RWPE2 (cell line): ENCODE data around the gene RNU6-8.

Source experiments
- ATAC-seq: fragments of 200-7000 bp; cut with Tn5 transposase; 3 replicates; pipeline ENCODE4 v1.9.1; 2021; ENCODE audit warnings: low read depth
- DNase-seq: peaks from one replicate; pipeline ENCODE4 v3.0.0-alpha.2; 2020; ENCODE audit warnings: low spot score
- H3K27ac ChIP-seq: fragments of 450-650 bp; 2 replicates; pipeline ENCODE4 v1.5.1; 2017; ENCODE audit warnings: mild to moderate bottlenecking; ENCODE audit not compliant: poor library complexity, severe bottlenecking
- H3K27me3 ChIP-seq: fragments of 250-450 bp; sonication (Bioruptor Pico); 2 replicates; pipeline ENCODE4 v1.5.1; 2021; ENCODE audit warnings: mild to moderate bottlenecking, moderate library complexity; ENCODE audit not compliant: insufficient read depth, poor library complexity, severe bottlenecking
- H3K36me3 ChIP-seq: fragments of 250-450 bp; sonication (Bioruptor Pico); 2 replicates; pipeline ENCODE4 v1.5.1; 2020; ENCODE audit warnings: low read depth, mild to moderate bottlenecking, moderate library complexity
- H3K4me1 ChIP-seq: fragments of 250-450 bp; sonication (Bioruptor Pico); 2 replicates; pipeline ENCODE4 v1.5.1; 2021; ENCODE audit warnings: mild to moderate bottlenecking, moderate library complexity; ENCODE audit not compliant: insufficient read depth, poor library complexity, severe bottlenecking
- H3K4me3 ChIP-seq: fragments of 250-450 bp; sonication (Bioruptor Pico); 2 replicates; pipeline ENCODE4 v1.5.1; 2021; ENCODE audit warnings: mild to moderate bottlenecking, moderate library complexity; ENCODE audit not compliant: severe bottlenecking
- H3K9me3 ChIP-seq: fragments of 250-450 bp; sonication (Bioruptor Pico); 2 replicates; pipeline ENCODE4 v1.5.1; 2021; ENCODE audit warnings: mild to moderate bottlenecking, moderate library complexity; ENCODE audit not compliant: severe bottlenecking
- CTCF ChIP-seq: fragments of 450-650 bp; IDR thresholded peaks from one replicate; pipeline ENCODE4 v1.5.1; 2017; ENCODE audit warnings: mild to moderate bottlenecking, moderate library complexity; ENCODE audit not compliant: poor library complexity, severe bottlenecking

RNU6-8 gene

GRCh38 chr14:32190673-32191072 is 12.4 kb downstream of the RNU6-8 start:
- Histone ChIP-seq H3K27me3 (no peaks in the 10 kb centered on the region), H3K4me1 (no peaks in the 10 kb centered on the region), H3K27ac (no peak overlapping the region), H3K4me3 (no peak overlapping the region), H3K9me3 (no peaks in the 10 kb centered on the region), H3K36me3 (no peaks in the 10 kb centered on the region)
- TF ChIP-seq CTCF = no peak
- ATAC-seq = no peak
- DNase-seq = no peak

DNA sequence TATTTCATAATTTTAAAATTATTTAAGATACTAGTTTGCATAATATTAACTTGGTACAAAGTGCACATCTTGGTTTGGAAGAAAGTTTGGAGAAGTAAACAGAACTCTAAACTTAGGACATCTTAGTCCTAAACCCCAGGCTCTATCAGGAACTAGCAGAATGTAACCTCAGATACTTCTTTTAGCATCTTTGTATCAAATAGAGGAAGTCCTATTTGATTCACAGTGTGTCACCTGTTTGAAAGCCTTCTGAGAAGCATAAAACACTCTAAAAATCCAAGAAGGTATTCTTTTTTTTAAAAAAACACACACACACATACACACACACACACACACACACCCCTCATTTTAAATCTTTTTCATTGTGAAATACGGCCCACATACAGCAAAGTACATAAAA is 13.3 kb downstream of the RNU6-8 start:
- ATAC-seq (no peak), DNase-seq (no peak)
- peaks cover 6% of the 10 kb centered on the region for H3K9me3 ChIP-seq
- H3K36me3 ChIP-seq = no peaks in the 10 kb centered on the region
- no peak overlapping the region for H3K4me3 ChIP-seq
- TF ChIP-seq CTCF = no peak
- no peaks in the 10 kb centered on the region for H3K27me3 ChIP-seq
- H3K4me1 ChIP-seq = no peaks in the 10 kb centered on the region
- no peak overlapping the region for H3K27ac ChIP-seq

DNA sequence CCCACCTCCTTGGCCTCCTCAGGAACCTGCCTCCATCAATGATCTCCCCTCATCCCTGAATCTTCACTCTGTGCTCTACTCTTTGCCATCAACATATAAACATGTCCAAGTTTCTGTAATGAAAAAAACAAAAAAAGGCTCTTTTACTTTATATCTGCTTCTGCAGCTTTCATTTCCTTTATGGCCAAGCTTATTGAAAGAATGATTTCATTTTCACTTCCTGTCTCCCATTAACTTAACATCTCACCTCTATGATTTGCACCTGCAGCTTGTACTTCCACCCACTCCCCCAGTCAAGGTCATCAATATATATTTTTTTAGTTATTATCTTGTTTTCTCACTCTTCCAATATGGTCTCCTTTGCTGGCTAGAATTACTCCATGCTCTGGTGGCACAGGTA is 16.8 kb downstream of the RNU6-8 start:
- no peak for ATAC-seq
- TF ChIP-seq CTCF = no peak
- Histone ChIP-seq H3K27ac (no peak overlapping the region), H3K4me1 (no peaks in the 10 kb centered on the region), H3K9me3 (peaks cover 9% of the 10 kb centered on the region), H3K4me3 (no peak overlapping the region), H3K27me3 (no peaks in the 10 kb centered on the region), H3K36me3 (no peaks in the 10 kb centered on the region)
- DNase-seq = no peak

- no peak for DNase-seq
- peaks cover 9% of the 10 kb centered on the region for H3K9me3 ChIP-seq
- no peaks in the 10 kb centered on the region for H3K27me3 ChIP-seq
- H3K36me3 ChIP-seq = no peaks in the 10 kb centered on the region
- no peak overlapping the region for H3K4me3 ChIP-seq
- H3K27ac ChIP-seq = no peak overlapping the region
- no peak for TF ChIP-seq CTCF
- no peak for ATAC-seq
- H3K4me1 ChIP-seq = no peaks in the 10 kb centered on the region
Observed at GRCh38 chr14:32185097-32185496, 18.0 kb downstream of the RNU6-8 start.

GRCh38 chr14:32183151-32184058 is 19.7 kb downstream of the RNU6-8 start:
- no peaks in the 10 kb centered on the region for H3K36me3 ChIP-seq
- peaks cover 9% of the 10 kb centered on the region for H3K9me3 ChIP-seq
- H3K27me3 ChIP-seq = no peaks in the 10 kb centered on the region
- no peaks in the 10 kb centered on the region for H3K4me1 ChIP-seq
- ATAC-seq (no peak), DNase-seq (no peak)
- no peak overlapping the region for H3K4me3 ChIP-seq
- no peak for TF ChIP-seq CTCF
- no peak overlapping the region for H3K27ac ChIP-seq
